Measurements from ENCODE around the gene NCOR2. TPM values are rescaled to one million over a fixed set of nuclear protein-coding genes. Genes with fewer than 3 reads are reported as not detected.

The NCOR2 gene
- total RNA-seq, 1 donor from 2014 or later = 43.8 TPM

DNA sequence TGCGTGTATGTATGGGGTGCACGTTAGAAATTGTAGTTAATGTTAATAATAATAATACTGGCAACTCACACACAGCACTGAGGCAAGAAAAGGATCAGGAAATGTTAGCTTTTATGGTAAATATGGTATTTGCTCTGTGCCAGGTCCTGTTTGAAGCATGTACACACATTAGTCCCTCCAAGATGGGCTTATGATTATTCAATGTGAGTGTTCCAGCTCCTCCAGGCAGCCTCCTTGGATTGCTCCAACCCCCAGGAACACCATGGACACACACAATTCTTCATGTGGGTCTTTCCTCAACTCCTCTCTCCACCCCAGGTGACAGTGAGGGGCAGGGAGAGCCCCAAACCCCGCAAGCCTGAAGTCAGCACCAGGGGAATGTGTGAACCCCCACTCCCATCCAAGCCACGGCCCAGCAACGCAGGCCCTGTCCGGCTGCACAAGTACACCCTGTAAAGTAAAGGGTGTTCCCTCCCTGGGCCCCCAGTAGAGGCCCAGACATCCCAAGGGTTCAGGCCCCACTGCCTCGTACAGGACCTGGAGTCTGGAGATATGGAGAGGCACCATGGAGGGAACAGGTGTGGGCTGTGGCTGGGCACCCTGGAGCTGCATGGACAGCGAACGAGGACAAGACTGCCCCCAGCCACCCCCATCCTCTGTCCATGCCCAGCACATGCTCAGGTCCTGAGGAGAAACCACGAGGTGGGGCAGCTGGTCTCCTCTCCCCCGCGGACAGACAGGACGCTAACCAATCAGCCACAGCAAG, 41.3 kb downstream of the NCOR2 start:
- H3K4me3 ChIP-seq (ENCODE audit: low read depth, low read length) = no peak overlapping the region
- TF ChIP-seq, protein P1, sequence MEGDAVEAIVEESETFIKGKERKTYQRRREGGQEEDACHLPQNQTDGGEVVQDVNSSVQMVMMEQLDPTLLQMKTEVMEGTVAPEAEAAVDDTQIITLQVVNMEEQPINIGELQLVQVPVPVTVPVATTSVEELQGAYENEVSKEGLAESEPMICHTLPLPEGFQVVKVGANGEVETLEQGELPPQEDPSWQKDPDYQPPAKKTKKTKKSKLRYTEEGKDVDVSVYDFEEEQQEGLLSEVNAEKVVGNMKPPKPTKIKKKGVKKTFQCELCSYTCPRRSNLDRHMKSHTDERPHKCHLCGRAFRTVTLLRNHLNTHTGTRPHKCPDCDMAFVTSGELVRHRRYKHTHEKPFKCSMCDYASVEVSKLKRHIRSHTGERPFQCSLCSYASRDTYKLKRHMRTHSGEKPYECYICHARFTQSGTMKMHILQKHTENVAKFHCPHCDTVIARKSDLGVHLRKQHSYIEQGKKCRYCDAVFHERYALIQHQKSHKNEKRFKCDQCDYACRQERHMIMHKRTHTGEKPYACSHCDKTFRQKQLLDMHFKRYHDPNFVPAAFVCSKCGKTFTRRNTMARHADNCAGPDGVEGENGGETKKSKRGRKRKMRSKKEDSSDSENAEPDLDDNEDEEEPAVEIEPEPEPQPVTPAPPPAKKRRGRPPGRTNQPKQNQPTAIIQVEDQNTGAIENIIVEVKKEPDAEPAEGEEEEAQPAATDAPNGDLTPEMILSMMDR (conservative IDR thresholded peaks at IDR 0.05; ENCODE audit: low read depth, low read length) = no peak
- no peak for DNase-seq (ENCODE audit: low read depth)

DNA sequence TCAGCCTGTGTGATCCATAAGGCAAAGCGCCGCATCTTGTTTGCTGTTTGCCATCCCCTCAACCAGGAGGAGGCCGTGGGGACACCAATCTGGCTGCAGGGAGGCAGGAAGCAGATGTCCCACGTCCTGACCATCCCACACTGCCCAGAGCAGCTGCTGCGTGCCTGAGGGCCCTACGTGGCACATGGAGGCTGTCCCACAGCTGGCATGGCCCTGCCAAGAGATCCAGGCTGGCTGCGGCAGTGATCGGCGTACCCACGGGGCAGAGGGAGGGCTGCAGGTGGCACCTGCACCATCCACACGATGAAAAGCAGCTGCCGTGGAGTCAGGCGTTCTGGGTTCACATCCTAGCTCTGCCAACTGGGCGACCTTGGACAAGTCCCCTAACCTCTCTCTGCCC, 42.0 kb downstream of the NCOR2 start:
- DNase-seq (ENCODE audit: low read depth) = no peak
- TF ChIP-seq, protein P1 (conservative IDR thresholded peaks at IDR 0.05; ENCODE audit: low read depth, low read length) = no peak
- H3K4me3 ChIP-seq (ENCODE audit: low read depth, low read length) = no peak overlapping the region

DNA sequence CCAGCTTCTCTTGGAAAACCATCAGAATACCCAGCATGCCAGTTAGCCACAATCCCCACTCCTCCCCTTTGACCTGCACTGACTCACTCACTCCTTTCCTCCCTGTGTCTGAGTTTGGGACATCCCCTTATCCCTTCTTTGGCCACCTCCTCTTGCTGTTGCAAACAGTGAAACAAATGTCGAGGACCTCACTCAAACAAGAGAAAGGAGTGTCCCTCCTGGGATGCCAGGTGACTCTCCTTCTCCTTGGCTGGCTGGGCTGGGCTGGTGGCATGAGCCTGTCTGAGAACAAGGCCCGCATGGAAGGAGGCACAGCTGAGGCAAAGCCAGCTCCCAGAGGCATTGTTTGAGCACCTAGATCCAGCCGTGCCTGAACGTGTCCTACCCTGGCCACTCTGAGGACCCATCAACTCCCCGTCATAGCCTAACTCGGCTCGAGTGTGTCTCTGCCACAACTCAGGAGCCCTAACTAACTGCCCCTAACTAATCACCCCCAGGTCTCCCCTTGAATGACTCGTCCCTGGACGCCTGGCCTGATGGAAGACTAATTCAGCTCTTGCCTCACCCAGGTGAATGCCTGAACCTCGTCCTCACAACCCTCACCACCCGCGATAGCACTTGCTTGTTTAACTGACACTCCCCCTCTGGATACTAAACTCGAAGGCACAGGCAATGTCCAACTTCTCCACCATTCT, 43.0 kb downstream of the NCOR2 start:
- no peak overlapping the region for H3K4me3 ChIP-seq (ENCODE audit: low read depth, low read length)
- TF ChIP-seq, protein P1 (conservative IDR thresholded peaks at IDR 0.05; ENCODE audit: low read depth, low read length) = no peak
- DNase-seq (ENCODE audit: low read depth) = peak; percentile 32

DNA sequence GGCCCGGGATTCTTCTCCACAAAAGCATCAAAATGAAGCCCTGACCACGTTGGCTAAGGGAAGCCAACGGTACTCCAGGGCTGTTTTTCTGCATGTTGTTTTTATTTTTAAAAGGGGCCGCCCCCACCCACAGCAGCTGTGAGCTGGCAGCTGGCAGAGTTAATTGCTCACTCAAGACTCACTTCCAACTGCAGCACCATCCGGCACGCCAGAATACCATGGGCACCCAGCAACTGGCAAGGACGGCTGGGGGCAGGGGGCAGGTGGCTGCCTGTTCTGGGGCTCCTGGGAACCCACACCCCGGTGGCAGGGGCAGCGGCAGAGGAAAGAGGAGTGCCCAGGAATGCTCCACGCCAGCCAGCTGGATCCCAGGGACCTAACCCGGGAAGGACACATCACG, 44.3 kb downstream of the NCOR2 start:
- TF ChIP-seq, protein P1 (conservative IDR thresholded peaks at IDR 0.05; ENCODE audit: low read depth, low read length) = no peak
- H3K4me3 ChIP-seq (ENCODE audit: low read depth, low read length) = no peak overlapping the region
- DNase-seq (ENCODE audit: low read depth) = no peak

DNA sequence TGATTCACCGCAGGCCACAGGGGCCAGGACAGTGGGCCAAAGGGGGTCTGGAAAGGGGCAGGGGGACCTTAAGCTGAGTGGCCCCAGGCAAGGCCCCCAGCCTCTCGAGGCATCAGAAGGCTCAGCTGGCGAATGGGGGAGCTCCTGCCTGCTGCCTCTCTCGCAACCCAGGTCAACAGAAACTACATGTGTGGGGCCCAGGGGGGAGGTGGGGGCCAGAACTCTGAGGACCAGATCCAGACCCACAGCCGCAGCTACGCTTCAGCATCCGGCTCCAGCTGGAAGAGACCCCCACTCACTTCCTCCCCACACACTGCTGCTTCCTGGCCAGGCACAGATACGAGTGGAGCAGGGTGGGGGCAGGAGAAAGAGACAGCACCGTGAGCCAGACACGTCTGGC, 46.5 kb downstream of the NCOR2 start:
- H3K4me3 ChIP-seq (ENCODE audit: low read depth, low read length) = no peak overlapping the region
- TF ChIP-seq, protein P1 (conservative IDR thresholded peaks at IDR 0.05; ENCODE audit: low read depth, low read length) = no peak
- no peak for DNase-seq (ENCODE audit: low read depth)

DNA sequence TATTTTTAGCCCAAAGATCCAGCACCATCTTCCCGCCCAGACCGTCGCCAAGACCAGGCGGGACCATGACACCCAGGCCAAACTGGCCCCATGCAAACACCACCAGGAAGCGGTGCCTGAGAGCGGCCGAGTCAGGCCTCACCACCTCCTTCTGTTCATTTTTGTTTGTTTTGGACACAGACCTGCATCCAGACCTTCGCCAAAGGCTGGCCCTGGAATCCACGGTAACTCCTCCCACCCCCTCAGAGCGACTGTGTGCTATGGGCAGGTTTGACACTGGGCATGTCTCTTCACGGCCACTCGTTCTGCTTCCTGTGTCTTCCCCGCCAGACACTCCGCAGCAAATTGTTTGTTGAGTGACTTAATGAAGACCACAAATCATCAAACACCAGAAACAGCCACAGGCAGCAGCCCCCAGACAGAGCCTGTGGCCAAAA, 47.1 kb downstream of the NCOR2 start:
- TF ChIP-seq, protein P1 (conservative IDR thresholded peaks at IDR 0.05; ENCODE audit: low read depth, low read length) = no peak
- DNase-seq (ENCODE audit: low read depth) = no peak
- H3K4me3 ChIP-seq (ENCODE audit: low read depth, low read length) = no peak overlapping the region
